Ammon's horn (tissue), 1 donor: ENCODE measurements around the gene HNRNPF.
A peak's percentile ranks its signal among the peaks of the same experiment; 100 is the strongest.
"Not testable (repeated sequence)": the region's sequence is repeated elsewhere in the genome, so short reads cannot be mapped to it uniquely, and the experiment has no call there.

Source experiments
- DNase-seq: peaks from one replicate; pipeline ENCODE4 v3.0.0-alpha.2; 2016; ENCODE audit warnings: low spot score

The HNRNPF gene

GRCh38 chr10:43348511-43349312, 60.3 kb downstream of the HNRNPF start:
- DNase-seq: peak; percentile 98

GRCh38 chr10:43347997-43348396, 61.0 kb downstream of the HNRNPF start:
- DNase-seq: no peak

- no peak for DNase-seq
These were observed 64.9 kb downstream of the HNRNPF start for GRCh38 chr10:43344051-43344450.

GRCh38 chr10:43343126-43343525, 65.9 kb downstream of the HNRNPF start:
- DNase-seq: no peak

- DNase-seq: no peak
These were observed 66.5 kb downstream of the HNRNPF start for GRCh38 chr10:43342279-43343125.

GRCh38 chr10:43341450-43341849, 67.5 kb downstream of the HNRNPF start:
- DNase-seq: no peak

- no peak for DNase-seq
These were observed 68.4 kb downstream of the HNRNPF start for GRCh38 chr10:43340619-43341018.

- no peak for DNase-seq
These were observed 68.9 kb downstream of the HNRNPF start for GRCh38 chr10:43340101-43340500.

- DNase-seq: no peak
These were observed 69.8 kb downstream of the HNRNPF start for GRCh38 chr10:43339136-43339535.

GRCh38 chr10:43338117-43338516, 70.9 kb downstream of the HNRNPF start:
- DNase-seq: no peak

GRCh38 chr10:43337536-43337935, 71.5 kb downstream of the HNRNPF start:
- DNase-seq: not testable (repeated sequence)

- DNase-seq: no peak
These were observed 72.2 kb downstream of the HNRNPF start for GRCh38 chr10:43336641-43337318.

GRCh38 chr10:43336061-43336460, 72.9 kb downstream of the HNRNPF start:
- no peak for DNase-seq
